Mononuclear cell (primary cell): ENCODE measurements around the gene FADD. TPM values are rescaled to one million over a fixed set of nuclear protein-coding genes. Genes with fewer than 3 reads are reported as not detected.

ENCODE experiments used
- H3K27me3 ChIP-seq: 2 replicates; pipeline ENCODE4 v1.6.0; 2011; ENCODE audit warnings: low read length, control low read depth; ENCODE audit not compliant: insufficient read depth
- H3K4me1 ChIP-seq: 2 replicates; pipeline ENCODE4 v1.5.1; 2011; ENCODE audit warnings: mild to moderate bottlenecking, low read length, control low read depth; ENCODE audit not compliant: insufficient read depth
- H3K4me3 ChIP-seq: 2 replicates; pipeline ENCODE4 v1.5.1; 2011; ENCODE audit warnings: mild to moderate bottlenecking, low read length, moderate library complexity
- H3K9me3 ChIP-seq: 2 replicates; pipeline ENCODE4 v1.5.1; 2011; ENCODE audit warnings: low read depth, mild to moderate bottlenecking, control low read depth, low read length
- total RNA-seq: library from RNA; depleted of rRNA; stranded (reverse); fragments of >200 nt; gene quantifications from one replicate; pipeline ENCODE4 v1.2.3, GENCODE V29; 2012

The FADD gene
- total RNA-seq, 1 donor = 16.8 TPM

- Histone ChIP-seq H3K4me3 (no peak overlapping the region), H3K9me3 (no peaks in the 10 kb centered on the region), H3K27me3 (no peaks in the 10 kb centered on the region), H3K4me1 (no peaks in the 10 kb centered on the region)
These were observed 49.7 kb downstream of the FADD start for GRCh38 chr11:70252844-70253243.

- Histone ChIP-seq H3K4me3 (no peak overlapping the region), H3K27me3 (no peaks in the 10 kb centered on the region), H3K9me3 (no peaks in the 10 kb centered on the region)
These were observed 52.5 kb downstream of the FADD start for GRCh38 chr11:70255477-70256116.

More at GRCh38 chr11:70255477-70256116, 52.5 kb downstream of the FADD start:
- no peaks in the 10 kb centered on the region for H3K4me1 ChIP-seq

Other genes starting within 250 kb of the FADD start
- gene ANO1, start 125.0 kb upstream of the FADD start, total RNA-seq = not detected
- 31.4 TPM for gene PPFIA1, start 67.4 kb downstream of the FADD start, total RNA-seq
- gene CTTN, start 195.2 kb downstream of the FADD start, total RNA-seq = 16.5 TPM